IMR-90 (cell line): Measurements from ENCODE around the gene TNKS2. TPM values are rescaled to one million over a fixed set of nuclear protein-coding genes. Genes with fewer than 3 reads are reported as not detected.

Experiments
- ATAC-seq: fragments of 200-7000 bp; cut with Tn5 transposase; 2 replicates; pipeline ENCODE4 v1.9.1; 2020; ENCODE audit warnings: low read depth, mild to moderate bottlenecking, moderate library complexity
- BruUV-seq: library from RNA; stranded (reverse); fragments of 400-500 nt; replicated peaks from 2 replicates; lab custom pipeline; 2021; lab: Mats Ljungman, UMichigan
- CTCF ChIA-PET: fragments of 300-600 bp; formaldehyde crosslinking; extraction: SDS; loops from one replicate; lab custom pipeline; 2021; ENCODE audit warnings: antibody characterized with exemption; lab: Yijun Ruan, JAX
- POLR2A ChIA-PET: fragments of 300-600 bp; sonication (Branson Sonifier 250); formaldehyde crosslinking; loops from one replicate; lab custom pipeline; 2022; ENCODE audit warnings: antibody characterized with exemption; ENCODE audit not compliant: unreplicated experiment; lab: Charles Lee
- DNase-seq: peaks from one replicate; pipeline ENCODE4 v3.0.0; 2013
- H2AFZ ChIP-seq: replicated peaks from 2 replicates; pipeline ENCODE3; 2013; ENCODE audit warnings: low read length, mild to moderate bottlenecking; ENCODE audit not compliant: poor library complexity
- H2AK5ac ChIP-seq: 2 replicates; pipeline ENCODE4 v1.6.1; 2013; ENCODE audit warnings: low read depth, low read length, inconsistent platforms
- H2AK9ac ChIP-seq: replicated peaks from 2 replicates; pipeline ENCODE3; 2013; ENCODE audit warnings: mild to moderate bottlenecking, low read depth, low read length, moderate library complexity; ENCODE audit not compliant: poor library complexity
- H2BK120ac ChIP-seq: 2 replicates; pipeline ENCODE4 v1.6.1; 2013; ENCODE audit warnings: low read depth, low read length, inconsistent platforms
- H2BK15ac ChIP-seq: 3 replicates; pipeline ENCODE4 v1.6.1; 2013; ENCODE audit warnings: low read depth, low read length, inconsistent platforms
- H2BK20ac ChIP-seq: 2 replicates; pipeline ENCODE4 v1.6.1; 2013; ENCODE audit warnings: low read depth, mild to moderate bottlenecking, inconsistent platforms, low read length, moderate library complexity
- H2BK5ac ChIP-seq: 2 replicates; pipeline ENCODE4 v1.6.1; 2013; ENCODE audit warnings: mild to moderate bottlenecking, low read depth, low read length, inconsistent platforms; ENCODE audit not compliant: poor library complexity, severe bottlenecking
- H3K14ac ChIP-seq: replicated peaks from 2 replicates; pipeline ENCODE4 v1.6.1; 2013; ENCODE audit warnings: low read depth, low read length, inconsistent platforms
- H3K18ac ChIP-seq: 2 replicates; pipeline ENCODE4 v1.6.1; 2013; ENCODE audit warnings: low read depth, low read length, control low read depth
- H3K23ac ChIP-seq: 2 replicates; pipeline ENCODE4 v1.6.1; 2013; ENCODE audit warnings: low read depth, low read length, inconsistent platforms
- H3K27ac ChIP-seq: 2 replicates; pipeline ENCODE4 v1.5.1; 2013; ENCODE audit warnings: mild to moderate bottlenecking, control low read depth, low read length; ENCODE audit not compliant: insufficient read depth
- H3K27me3 ChIP-seq: 2 replicates; pipeline ENCODE4 v1.6.1; 2013; ENCODE audit warnings: low read length; ENCODE audit not compliant: control insufficient read depth, insufficient read depth
- H3K36me3 ChIP-seq: 2 replicates; pipeline ENCODE4 v1.6.1; 2013; ENCODE audit warnings: low read length, mixed read lengths; ENCODE audit not compliant: control insufficient read depth, insufficient read depth
- H3K4ac ChIP-seq: 2 replicates; pipeline ENCODE4 v1.6.1; 2013; ENCODE audit warnings: low read depth, low read length, inconsistent platforms
- H3K4me1 ChIP-seq: 2 replicates; pipeline ENCODE4 v1.6.1; 2013; ENCODE audit warnings: low read length, mixed read lengths; ENCODE audit not compliant: control insufficient read depth, insufficient read depth
- H3K4me2 ChIP-seq: 2 replicates; pipeline ENCODE4 v1.6.1; 2013; ENCODE audit warnings: low read depth, mild to moderate bottlenecking, control low read depth, low read length, moderate library complexity
- H3K4me3 ChIP-seq: 2 replicates; pipeline ENCODE4 v1.5.1; 2013; ENCODE audit warnings: low read depth, mild to moderate bottlenecking, control low read depth, low read length, moderate library complexity; ENCODE audit not compliant: insufficient read depth
- H3K56ac ChIP-seq: 2 replicates; pipeline ENCODE4 v1.6.1; 2013; ENCODE audit warnings: low read length, inconsistent platforms; ENCODE audit not compliant: insufficient read depth; ENCODE audit errors: extremely low read depth
- H3K79me1 ChIP-seq, 2 experiments: 2 replicates each; pipeline ENCODE4 v1.6.1; 2013; ENCODE audit warnings: low read length in 2 of 2, inconsistent platforms in 1 of 2, low read depth in 1 of 2
- H3K9ac ChIP-seq: 2 replicates; pipeline ENCODE4 v1.6.1; 2013; ENCODE audit warnings: low read depth, low read length, control low read depth
- H3K9me1 ChIP-seq: 2 replicates; pipeline ENCODE4 v1.6.1; 2013; ENCODE audit warnings: low read length, inconsistent platforms; ENCODE audit not compliant: insufficient read depth
- H3K9me3 ChIP-seq: 2 replicates; pipeline ENCODE4 v1.6.1; 2013; ENCODE audit warnings: low read length; ENCODE audit not compliant: control insufficient read depth, insufficient read depth
- H4K20me1 ChIP-seq: 2 replicates; pipeline ENCODE4 v1.6.1; 2013; ENCODE audit warnings: low read length, inconsistent platforms; ENCODE audit not compliant: insufficient read depth
- H4K5ac ChIP-seq: 2 replicates; pipeline ENCODE4 v1.6.1; 2013; ENCODE audit warnings: mild to moderate bottlenecking, low read depth, low read length, control low read depth
- H4K8ac ChIP-seq, 2 experiments: 2 replicates each; pipeline ENCODE4 v1.6.1; 2013; ENCODE audit warnings: low read depth in 2 of 2, low read length in 2 of 2, control low read depth in 1 of 2, inconsistent platforms in 1 of 2
- H4K91ac ChIP-seq: 2 replicates; pipeline ENCODE4 v1.6.1; 2013; ENCODE audit warnings: low read depth, low read length, inconsistent platforms; ENCODE audit not compliant: insufficient read depth
- MAFK ChIP-seq: IDR thresholded peaks from 2 replicates; pipeline ENCODE4 v1.6.1; 2012; ENCODE audit warnings: low read depth, low read length, improper control_type of control experiment
- MXI1 ChIP-seq: IDR thresholded peaks from 2 replicates; pipeline ENCODE4 v1.6.1; 2012; ENCODE audit warnings: low read depth, mild to moderate bottlenecking, low read length, moderate library complexity, borderline replicate concordance
- NFE2L2 ChIP-seq: fragments of 150-350 bp; IDR thresholded peaks from 2 replicates; pipeline ENCODE4 v1.6.1; 2016; ENCODE audit warnings: low read depth, mild to moderate bottlenecking, low read length
- WGBS, 2 experiments: methylation state at CpG; one replicate each; pipeline versions ENCODE4 v1.1.5 to v1.1.7; 2013; ENCODE audit warnings: missing lambda C conversion rate in 2 of 2; ENCODE audit not compliant: insufficient read length in 1 of 2; ENCODE audit errors: extremely low coverage in 2 of 2; 5-methylcytosine and 5-hydroxymethylcytosine counted together
- dilution Hi-C: fragments of 300-500 bp; cut with HindIII; formaldehyde crosslinking; loops from one replicate; pipeline ENCODE4 v1.14.3; 2018; ENCODE audit warnings: low sequenced_read_pairs; ENCODE audit not compliant: unreplicated experiment
- in situ Hi-C: fragments of 300-500 bp; cut with MboI; formaldehyde crosslinking; loops from 3 replicates; pipeline ENCODE4 v1.14.3; 2019; ENCODE audit warnings: low sequenced_read_pairs, inconsistent platforms, mixed read lengths
- intact Hi-C: fragments of 100-400 bp; cut with micrococcal nuclease; formaldehyde crosslinking; loops from 2 replicates; pipeline ENCODE4 v1.10.0; 2022
- polyA plus RNA-seq, 3 experiments: library from polyadenylated mRNA; depleted of rRNA; stranded (reverse); fragments of >200 nt; gene quantifications; 2 replicates each; pipeline ENCODE4 v1.2.3, GENCODE V29; 2012; ENCODE audit warnings: low replicate concordance in 1 of 3
- total RNA-seq: library from RNA; depleted of rRNA; stranded (reverse); fragments of >200 nt; gene quantifications from 2 replicates; pipeline ENCODE4 v1.2.3, GENCODE V29; 2012

Gene TNKS2
- total and polyA plus RNA-seq, 2 of the 4 experiments (the other 2 are of a cell fraction): 17.0 to 41.4 TPM

DNA sequence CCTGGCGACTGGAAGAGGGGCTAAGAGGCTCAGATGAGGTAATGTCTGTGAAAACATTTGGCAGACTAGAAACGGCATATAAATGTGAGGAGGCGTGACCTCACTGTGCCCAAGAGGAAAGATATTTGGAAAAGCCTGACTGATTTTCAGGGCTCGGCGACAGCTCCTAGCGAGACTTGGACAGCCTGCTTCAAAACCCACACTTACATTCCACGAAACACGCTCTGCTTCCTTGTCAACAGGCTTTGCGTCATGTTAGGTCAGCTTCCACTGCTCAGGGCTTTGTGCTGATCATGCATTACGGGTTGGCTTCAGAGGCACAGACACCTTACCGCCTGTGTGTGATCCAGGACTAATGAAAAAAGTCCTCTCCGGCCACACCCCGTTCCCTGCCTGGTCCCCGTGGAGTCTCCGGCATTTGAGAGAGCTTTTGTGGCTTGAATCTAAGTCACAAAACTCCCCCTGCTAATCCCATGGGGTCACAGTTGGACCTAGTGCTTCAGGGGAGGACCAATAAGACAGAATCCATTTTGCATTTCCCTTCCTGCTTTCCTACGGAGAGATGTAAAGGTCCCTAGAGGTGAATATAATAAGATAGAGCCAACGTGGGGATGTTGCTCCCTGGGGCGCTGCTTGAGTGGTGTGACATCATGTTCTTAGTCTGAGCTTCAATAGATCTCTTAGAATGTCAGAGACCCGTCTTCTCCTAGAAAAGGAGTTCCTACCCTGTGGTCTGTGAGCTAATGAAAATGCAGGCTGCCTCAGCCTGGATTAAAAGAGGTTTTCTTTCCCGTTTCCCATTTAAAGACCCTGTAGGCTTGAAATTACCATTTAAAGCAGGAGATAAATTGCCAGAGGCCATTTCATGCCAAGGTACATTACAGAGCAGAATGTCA lies 85.6 kb downstream of the TNKS2 start:
- Histone ChIP-seq H3K27ac (no peak overlapping the region), H3K4me2 (peak overlapping the region; percentile 6; the same call in 1 of the 2 replicates), H4K5ac (no peak overlapping the region; the same call in 1 of the 2 replicates), H3K36me3 (no peaks in the 10 kb centered on the region), H2AFZ (peak overlapping the region; percentile 60), H2BK120ac (no peak overlapping the region), H3K27me3 (no peaks in the 10 kb centered on the region; the same call in 1 of the 2 replicates), H2BK20ac (no peak overlapping the region), H3K56ac (no peak overlapping the region), H2AK5ac (no peak overlapping the region), H2BK5ac (no peak overlapping the region), H2AK9ac (no peak overlapping the region), H4K8ac (peak overlapping the region in 1 of 2 experiments; percentile 7; a peak in 1 of 4 replicates), H3K23ac (peak overlapping the region; percentile 21; the same call in 1 of the 2 replicates), H2BK15ac (no peak overlapping the region), H3K4ac (no peak overlapping the region), H4K20me1 (no peaks in the 10 kb centered on the region), H3K4me1 (no peaks in the 10 kb centered on the region), H3K9me1 (no peaks in the 10 kb centered on the region; the same call in 1 of the 2 replicates), H3K18ac (no peak overlapping the region), H3K14ac (no peak overlapping the region), H3K4me3 (no peak overlapping the region), H3K79me1 (no peaks in the 10 kb centered on the region), H3K9ac (no peak overlapping the region), H3K9me3 (no peaks in the 10 kb centered on the region; the same call in 1 of the 2 replicates), H4K91ac (no peak overlapping the region)
- no peak for ATAC-seq
- BruUV-seq: no TSS peak
- POLR2A ChIA-PET: no interaction called here
- WGBS, 2 experiments: 54% methylated on average over 5 of the region's 20 CpGs; no CpG with 5 or more reads in 1 of the 2 experiments
- peak; percentile 41 for DNase-seq
- in situ Hi-C loops: no loop called here
- dilution Hi-C loops: no loop called here
- intact Hi-C loops: no loop called here
- TF ChIP-seq NFE2L2 (no peak), MXI1 (no peak), MAFK (peak; percentile 47; the same call in 1 of the 2 replicates)
- CTCF ChIA-PET: no interaction called here
